Femur (tissue), 1 donor: ENCODE results near the gene FRMD4B.
"Not testable (repeated sequence)": the region's sequence is repeated elsewhere in the genome, so short reads cannot be mapped to it uniquely, and the experiment has no call there.

Experiments used
- DNase-seq: peaks from one replicate; pipeline ENCODE4 v3.0.0-alpha.2; 2017

Gene FRMD4B

DNA sequence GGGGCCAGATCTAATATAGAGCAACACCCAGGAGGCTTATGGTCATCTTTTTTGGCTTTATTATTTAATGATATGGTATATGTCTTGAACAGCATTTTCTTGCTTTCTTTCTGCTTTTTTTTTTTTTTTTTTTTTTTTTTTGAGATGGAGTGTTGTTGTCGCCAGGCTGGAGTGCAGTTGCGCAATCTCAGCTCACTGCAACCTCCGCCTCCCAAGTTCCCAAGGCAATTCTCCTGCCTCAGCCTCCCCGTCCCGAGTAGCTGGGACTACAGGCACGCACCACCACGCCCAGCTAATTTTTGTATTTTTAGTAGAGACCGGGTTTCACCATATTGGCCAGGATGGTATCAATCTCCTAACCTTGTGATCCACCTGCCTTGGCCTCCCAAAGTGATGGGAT lies 108.5 kb downstream of the FRMD4B start:
- not testable (repeated sequence) for DNase-seq

DNA sequence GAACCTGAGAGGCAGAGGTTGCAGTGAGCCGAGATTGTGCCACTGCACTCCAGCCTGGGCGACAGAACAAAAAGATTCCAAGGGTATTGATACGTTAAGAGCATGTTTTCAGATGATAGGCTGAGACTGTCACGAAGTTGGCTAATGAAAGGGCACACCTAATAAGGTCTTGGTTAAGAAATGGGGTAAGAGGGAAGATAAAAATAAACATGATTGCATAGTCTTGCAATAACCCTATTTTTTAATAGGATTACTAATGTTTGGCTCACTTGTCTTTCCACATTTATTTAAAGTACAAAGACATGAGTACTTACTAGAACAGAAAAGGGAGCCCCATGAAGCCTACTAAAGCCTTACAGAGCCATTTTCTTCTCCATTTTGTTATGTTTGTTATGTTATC lies 109.0 kb downstream of the FRMD4B start:
- no peak for DNase-seq

GRCh38 chr3:69276191-69276590 lies 109.7 kb downstream of the FRMD4B start:
- DNase-seq, result not testable (repeated sequence)

- no peak for DNase-seq
These were observed 112.0 kb downstream of the FRMD4B start for GRCh38 chr3:69273896-69274295.

DNA sequence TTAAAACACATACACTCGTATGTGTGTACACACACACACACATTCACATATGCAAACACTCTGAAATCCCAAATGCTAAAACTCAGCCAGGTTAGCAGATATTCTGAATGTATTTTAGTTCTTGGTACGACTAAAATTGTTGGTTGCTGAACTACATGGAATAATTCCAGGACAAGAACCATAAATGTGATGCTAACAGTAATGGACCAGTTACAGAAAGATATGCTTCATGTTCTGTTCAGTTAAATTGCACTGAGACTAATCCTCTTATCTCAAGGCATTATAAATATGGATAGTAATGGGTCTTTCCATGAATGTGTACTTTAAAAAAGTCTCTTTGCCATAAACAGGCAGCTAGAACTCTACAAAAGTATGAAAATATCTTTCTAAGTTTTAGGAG lies 113.3 kb downstream of the FRMD4B start:
- no peak for DNase-seq

DNA sequence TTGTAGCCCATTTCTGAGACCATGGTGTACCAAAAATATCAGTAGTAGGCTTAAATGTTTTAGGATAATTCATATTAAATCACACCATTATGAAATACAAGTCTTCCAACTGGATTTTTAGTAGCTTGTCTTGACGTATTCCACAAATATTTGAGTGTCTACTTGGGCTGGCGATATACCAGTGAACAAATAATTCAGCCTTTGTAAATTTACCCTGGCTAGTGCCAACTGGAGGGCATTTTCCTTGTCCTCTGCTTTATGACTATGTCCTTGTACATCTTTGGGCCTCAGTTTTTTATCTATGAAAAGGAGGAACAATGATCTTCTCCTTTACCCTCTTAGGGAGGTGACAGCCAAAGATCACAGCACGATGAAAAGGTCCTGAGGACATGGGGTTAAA lies 114.8 kb downstream of the FRMD4B start:
- no peak for DNase-seq

DNA sequence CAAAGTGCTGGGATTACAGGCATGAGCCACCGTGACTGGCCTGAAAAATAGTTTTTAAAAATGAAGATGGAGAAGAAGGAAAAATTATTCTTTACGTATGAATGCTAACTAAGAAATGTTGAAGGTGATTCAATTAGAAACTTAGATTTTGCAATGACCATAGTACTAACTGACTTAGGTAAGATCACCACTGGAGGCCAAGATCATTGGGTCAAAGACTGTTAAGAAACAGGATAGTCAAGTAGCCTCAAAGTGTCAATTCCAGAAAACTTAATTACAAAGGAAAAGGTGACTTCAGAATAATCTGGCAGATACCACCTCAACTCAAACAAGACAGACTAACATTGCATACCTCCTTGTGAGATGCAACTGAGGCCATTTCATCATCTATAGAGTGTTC lies 119.3 kb downstream of the FRMD4B start:
- no peak for DNase-seq

DNA sequence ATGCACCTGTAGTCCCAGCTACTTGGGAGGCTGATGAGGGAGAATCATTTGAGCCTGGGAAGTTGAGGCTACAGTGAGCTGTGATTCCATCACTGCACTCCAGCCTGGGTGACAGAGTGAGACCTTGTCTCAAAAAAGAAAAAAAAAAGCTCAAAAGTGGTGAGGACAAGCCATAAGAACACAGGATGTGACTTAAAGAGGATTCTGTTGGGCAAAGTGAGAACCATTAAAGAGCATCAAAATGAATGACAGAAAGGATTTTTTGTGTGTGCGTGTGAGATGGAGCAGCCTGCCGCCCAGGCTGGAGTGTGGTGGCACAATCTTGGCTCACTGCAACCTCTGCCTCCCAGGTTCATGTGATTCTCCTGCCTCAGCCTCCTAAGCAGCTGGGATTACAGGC lies 119.8 kb downstream of the FRMD4B start:
- not testable (repeated sequence) for DNase-seq

- DNase-seq, result not testable (repeated sequence)
These were observed 125.0 kb downstream of the FRMD4B start for GRCh38 chr3:69260843-69261405.

- DNase-seq, result no peak
These were observed 125.6 kb downstream of the FRMD4B start for GRCh38 chr3:69260216-69260787.

GRCh38 chr3:69259125-69259524 lies 126.8 kb downstream of the FRMD4B start:
- DNase-seq, result no peak

GRCh38 chr3:69255928-69256327 lies 130.0 kb downstream of the FRMD4B start:
- no peak for DNase-seq

DNA sequence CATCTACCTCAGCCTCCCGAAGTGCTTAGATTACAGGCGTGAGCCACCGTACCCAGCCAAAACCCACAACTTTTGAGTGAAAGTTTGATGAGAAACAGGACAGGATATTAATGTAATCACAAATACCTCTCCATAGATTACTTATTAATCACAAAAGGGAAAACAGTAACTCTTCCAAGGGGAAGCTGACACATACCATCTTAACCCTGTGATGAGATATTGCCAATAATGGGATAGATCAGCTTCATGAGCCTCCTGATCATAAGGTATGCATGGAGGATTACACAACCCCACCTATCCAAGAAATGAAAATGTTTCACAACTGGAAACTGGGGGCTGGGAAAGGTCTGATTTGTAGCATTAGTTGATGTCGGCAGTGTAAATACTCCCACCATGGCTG lies 131.5 kb downstream of the FRMD4B start:
- no peak for DNase-seq

DNA sequence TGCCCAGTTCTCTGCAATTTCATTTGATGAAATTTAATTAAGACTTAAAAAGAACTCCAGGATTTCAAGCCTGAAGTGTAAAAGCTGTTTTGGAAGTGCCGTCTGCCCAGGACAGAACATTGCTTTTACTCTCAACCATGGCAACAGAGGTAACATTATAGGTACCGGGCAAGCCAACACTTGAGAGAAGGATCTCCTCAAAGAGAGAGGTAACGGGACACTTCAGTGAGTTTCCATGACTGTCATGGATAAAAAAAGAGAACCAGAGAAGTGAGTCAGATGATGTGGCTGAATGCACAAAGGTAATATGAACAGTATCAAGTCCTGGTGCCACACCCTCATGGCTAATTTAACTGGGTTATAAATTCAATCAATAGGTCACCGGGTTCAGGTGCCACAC lies 133.3 kb downstream of the FRMD4B start:
- no peak for DNase-seq

- no peak for DNase-seq
These were observed 133.7 kb downstream of the FRMD4B start for GRCh38 chr3:69252141-69252540.

DNA sequence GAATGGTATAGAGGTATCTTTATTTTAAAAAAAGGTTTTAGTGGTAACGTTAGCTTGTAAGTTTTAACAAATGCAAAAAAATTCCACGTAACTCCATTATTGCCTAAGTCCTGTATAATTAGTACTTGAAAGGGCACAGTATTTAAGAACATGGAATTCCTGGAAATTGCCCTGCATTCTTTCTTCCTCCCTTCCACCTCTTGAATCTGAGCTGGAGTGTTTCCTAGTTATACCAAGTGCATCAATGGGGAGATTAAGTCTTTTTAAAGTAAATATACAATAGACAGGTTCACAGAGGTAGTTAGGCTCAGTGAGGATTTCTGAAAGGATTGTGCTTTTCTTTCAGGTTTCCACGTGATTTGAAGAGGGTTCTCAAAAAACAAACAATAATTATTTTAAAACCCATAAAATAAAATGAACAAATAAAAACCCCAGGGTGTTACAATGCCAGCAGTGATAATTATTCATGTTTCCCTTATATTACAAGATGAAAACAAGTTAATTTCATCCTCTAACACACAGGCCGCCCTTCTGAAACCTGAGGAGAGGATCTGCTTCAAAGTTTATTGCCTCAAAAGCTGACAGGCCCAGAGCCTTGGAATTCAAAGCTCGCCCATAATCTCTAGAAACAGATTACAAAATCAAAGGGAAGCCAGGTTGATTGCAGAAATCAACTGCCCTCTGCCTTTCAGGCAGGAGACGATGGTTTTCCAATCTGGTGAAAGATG lies 134.6 kb downstream of the FRMD4B start:
- DNase-seq, result no peak

DNA sequence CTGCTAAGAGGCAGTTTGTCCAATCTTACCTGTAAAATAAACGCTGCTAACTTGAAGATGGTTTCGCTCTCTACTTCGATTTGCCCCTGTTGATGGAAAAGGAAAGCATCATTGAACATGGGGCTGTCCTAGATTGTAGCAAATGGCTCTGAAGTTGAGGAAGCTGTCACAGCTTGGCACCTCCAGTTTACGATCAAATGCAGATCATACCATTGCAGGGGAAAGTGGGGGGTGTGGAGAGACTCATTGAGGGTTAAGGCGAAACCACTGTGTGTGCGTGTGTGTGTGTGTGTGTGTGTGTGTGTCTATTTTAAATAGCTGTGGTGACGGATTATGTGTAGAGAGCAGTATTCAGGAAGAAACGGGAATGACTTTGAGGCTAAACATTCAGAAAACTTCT lies 135.9 kb downstream of the FRMD4B start:
- DNase-seq, result peak; percentile 68

DNA sequence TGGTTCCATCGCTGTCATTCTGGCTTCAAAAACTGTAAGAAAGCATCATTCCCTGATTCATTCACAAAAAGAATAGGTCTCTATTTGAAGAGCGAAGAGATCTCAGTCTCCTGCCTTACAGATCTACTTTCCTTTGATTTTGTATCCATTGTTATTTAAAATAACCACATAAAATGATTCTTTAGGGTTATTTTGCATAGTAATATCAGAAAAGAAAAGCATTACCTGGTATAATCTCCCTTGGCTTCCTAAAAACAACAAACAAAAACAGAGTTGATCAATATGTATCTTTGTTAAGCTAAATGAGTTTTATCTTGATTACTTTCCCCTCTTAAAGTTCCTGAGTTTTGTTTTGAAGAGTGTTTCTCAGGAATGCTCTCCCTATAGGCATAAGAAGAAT lies 136.9 kb downstream of the FRMD4B start:
- DNase-seq, result no peak

DNA sequence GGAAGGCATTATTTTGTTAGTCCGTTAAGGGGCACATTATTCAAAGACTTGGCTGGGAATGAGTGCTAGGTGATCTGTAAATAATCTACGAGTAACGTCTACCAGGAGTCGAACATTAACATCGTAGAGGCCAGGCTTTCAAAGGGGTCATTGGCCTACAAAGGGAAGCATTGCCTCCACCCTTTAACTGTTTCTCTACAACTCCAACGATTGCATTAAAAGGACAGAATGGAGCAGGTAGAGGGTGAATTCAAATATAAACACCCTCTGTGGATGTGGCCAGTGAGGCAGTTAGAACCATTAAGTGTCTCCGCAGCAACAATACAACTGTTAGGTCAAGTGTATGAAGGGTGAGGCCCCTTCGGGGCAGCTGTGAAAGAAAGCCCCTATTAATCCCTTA lies 137.5 kb downstream of the FRMD4B start:
- no peak for DNase-seq

DNA sequence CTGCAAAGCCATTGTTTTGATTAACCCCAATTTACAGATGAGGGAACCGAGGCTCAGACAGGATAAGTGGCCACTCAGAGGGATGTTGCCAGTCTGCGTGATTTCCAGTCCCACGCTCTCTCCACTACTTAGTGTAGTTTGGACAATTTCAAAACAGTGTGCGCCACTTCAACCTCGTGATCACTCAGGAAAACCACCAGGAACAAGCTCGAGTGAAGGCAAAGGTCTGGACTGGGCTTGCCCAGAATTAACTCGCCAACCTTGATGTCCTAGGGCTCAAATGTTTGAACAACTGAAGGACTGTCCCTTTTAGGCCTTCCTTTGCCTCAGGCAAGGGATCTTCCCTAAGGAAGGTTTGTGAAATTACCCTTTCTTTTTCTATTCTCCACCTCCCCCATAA lies 139.3 kb downstream of the FRMD4B start:
- DNase-seq, result no peak

DNA sequence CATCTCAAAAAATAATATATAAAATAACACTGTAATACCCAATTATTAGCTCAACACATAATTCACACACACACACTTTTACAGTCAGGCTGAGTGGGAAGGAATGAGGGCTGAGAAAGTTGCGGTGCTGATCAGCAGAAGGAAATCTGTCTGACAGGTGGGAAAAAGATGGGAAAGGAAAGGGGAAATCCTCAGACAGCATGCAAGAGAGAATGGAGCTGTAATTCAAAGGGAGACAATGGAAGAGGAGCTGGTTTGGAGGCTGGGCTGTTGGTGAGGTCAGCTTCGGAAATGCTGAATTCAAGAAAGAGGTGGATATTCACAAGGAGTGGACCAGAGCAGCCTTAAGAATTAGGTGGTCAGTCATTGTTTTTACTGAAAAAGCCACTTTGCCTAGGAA lies 141.8 kb downstream of the FRMD4B start:
- no peak for DNase-seq

DNA sequence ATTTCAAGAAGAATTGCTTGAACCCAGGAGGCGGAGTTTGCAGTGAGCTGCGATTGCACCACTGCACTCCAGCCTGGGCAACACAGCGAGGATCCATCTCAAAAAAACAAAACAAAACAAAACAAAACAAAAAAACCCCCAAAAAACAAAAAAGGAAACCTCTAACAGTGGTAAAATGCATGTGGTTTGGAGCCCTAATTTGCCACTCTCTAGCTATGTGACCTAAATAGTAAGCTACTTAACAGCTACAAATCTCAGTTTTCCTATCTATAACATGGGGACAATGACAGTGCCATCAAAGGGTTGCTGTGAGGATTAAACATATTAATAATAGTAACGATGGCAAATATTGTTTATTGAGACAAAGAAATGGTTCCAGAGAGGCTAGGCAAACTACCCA lies 144.1 kb downstream of the FRMD4B start:
- DNase-seq, result no peak

DNA sequence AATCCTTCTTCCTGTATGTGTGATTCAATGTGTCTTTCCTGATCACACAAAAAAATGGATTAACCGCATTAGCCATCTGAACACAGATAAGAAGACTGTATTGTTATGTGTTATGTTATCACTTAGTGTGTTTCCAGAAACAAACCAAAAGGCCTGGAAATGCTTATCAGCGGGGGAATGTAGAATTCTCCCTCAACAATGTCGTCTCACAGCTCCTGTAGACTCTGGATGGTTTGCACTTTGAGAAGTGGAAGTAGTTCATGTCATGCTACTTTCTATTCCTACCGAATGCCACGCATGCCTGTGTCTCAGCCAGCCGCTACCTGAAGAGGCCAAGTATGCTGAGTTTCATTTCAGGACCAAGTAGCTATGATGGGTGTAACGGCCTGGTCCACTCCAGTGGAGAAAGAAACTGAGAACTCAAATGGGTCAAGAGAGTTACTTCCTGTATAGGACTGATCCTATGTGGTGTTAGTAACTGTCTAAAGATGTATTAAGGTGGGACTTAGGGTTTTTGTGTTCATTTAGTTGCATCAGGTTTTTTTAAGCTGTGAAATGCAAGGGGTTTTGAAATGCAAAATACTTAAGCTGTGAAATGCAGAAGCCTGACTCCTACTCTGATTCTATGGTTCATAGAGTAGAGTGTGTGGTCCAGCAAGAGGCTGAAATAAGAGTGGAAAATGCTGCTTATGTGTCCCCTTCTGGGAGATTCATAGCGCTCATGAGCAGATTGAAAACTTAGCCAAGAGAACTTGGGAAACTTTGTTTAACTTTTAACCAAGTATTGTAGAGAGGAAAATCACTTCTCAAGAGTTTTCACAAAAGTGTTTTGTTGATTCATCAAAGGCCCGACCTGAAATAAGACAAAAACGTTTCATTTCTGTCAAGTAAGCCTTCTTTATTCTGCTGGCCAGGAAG lies 145.0 kb downstream of the FRMD4B start:
- DNase-seq, result no peak

GRCh38 chr3:69239063-69239462 lies 146.8 kb downstream of the FRMD4B start:
- DNase-seq, result no peak
